ENCODE measurements around the gene FRY. TPM values are rescaled to one million over a fixed set of nuclear protein-coding genes. Genes with fewer than 3 reads are reported as not detected.

Gene FRY
- total and polyA plus RNA-seq, 2 of the 13 experiments (the other 11 are each of a cell fraction or from before 2014, with no cell fraction given), result 8.2 to 13.1 TPM

- Histone ChIP-seq H2AFZ (ENCODE audit: low read length) (no peak overlapping the region), H3K4me3 (replicated peaks in 1 of 3; ENCODE audit: insufficient read depth in 1 of 3, low read depth in 2 of 3, low read length in 3 of 3) (no peak overlapping the region), H3K27ac (ENCODE audit: extremely low read length, insufficient read depth, low read length) (no peak overlapping the region), H3K9me3 (ENCODE audit: low read length) (no peaks in the 10 kb centered on the region), H3K4me1 (ENCODE audit: insufficient read depth, low read length) (no peaks in the 10 kb centered on the region), H3K36me3 (replicated peaks in 1 of 2; ENCODE audit: control insufficient read depth in 1 of 2, insufficient read depth in 2 of 2, low read length in 2 of 2) (peaks cover 4 to 15% of the 10 kb centered on the region in 2 experiments), H4K20me1 (ENCODE audit: insufficient read depth, low read length) (no peaks in the 10 kb centered on the region), H3K9ac (ENCODE audit: insufficient read depth, low read depth, low read length) (no peak overlapping the region), H3K4me2 (ENCODE audit: low read depth, low read length) (no peak overlapping the region), H3K27me3 (ENCODE audit: control insufficient read depth in 1 of 2, insufficient read depth in 2 of 2, low read length in 2 of 2) (no peaks in the 10 kb centered on the region), H3K79me2 (ENCODE audit: insufficient read depth, low read length) (no peaks in the 10 kb centered on the region)
- POLR2A ChIA-PET, result no interaction called here
- FAIRE-seq, result no peak
- CTCF ChIA-PET (ENCODE audit: low intra/inter-chr PET ratio, low total read pairs), result no interaction called here
- peak; percentile 4 for DNase-seq (ENCODE audit: low spot score)
- BruUV-seq (replicated peaks), result no TSS peak
- ATAC-seq, result no peak
- in situ Hi-C loops (cut with HindIII; ENCODE audit: extremely low pct_ligation_motif_present, low pct_unique_long_range_greater_than_20kb), result no loop called here
- WGBS (ENCODE audit: low lambda C conversion rate), result 94% methylated on average over 1 of the region's 1 CpG
- intact Hi-C loops (cut with micrococcal nuclease; ENCODE audit: unreplicated experiment), result no loop called here
- TF ChIP-seq PBX3 (CRISPR knock-in tag; IDR thresholded peaks at IDR 0.05; ENCODE audit: borderline replicate concordance) (no peak), CENPX (CRISPR knock-in tag; IDR thresholded peaks at IDR 0.05) (no peak), POLR2G (IDR thresholded peaks at IDR 0.05; ENCODE audit: low read depth, low read length) (no peak), NRL (CRISPR knock-in tag; IDR thresholded peaks at IDR 0.05; ENCODE audit: borderline replicate concordance) (no peak), HOXA5 (CRISPR knock-in tag; IDR thresholded peaks at IDR 0.05) (no peak), ZNF232 (CRISPR knock-in tag; IDR thresholded peaks at IDR 0.05; ENCODE audit: borderline replicate concordance) (no peak), ZNF512 (CRISPR knock-in tag; IDR thresholded peaks at IDR 0.05) (no peak), ZBTB44 (CRISPR knock-in tag; IDR thresholded peaks at IDR 0.05) (no peak), ZNF773 (CRISPR knock-in tag; IDR thresholded peaks at IDR 0.05; ENCODE audit: borderline replicate concordance) (no peak), ETS1 (CRISPR knock-in tag; IDR thresholded peaks at IDR 0.05) (no peak), KDM6A (CRISPR knock-in tag; IDR thresholded peaks at IDR 0.05; ENCODE audit: low read depth) (no peak), ZNF768 (CRISPR knock-in tag; IDR thresholded peaks at IDR 0.05) (no peak), ZSCAN25 (CRISPR knock-in tag; IDR thresholded peaks at IDR 0.05) (no peak), ZNF143 (CRISPR knock-in tag; IDR thresholded peaks at IDR 0.05) (no peak)
These were observed 172.2 kb downstream of the FRY start for GRCh38 chr13:32203736-32204135.

Data from HepG2 (cell line).